ENCODE measurements around the gene RPL14. TPM values are rescaled to one million over a fixed set of nuclear protein-coding genes. Genes with fewer than 3 reads are reported as not detected.

The RPL14 gene
- polyA plus RNA-seq, 2 of the 4 experiments (the other 2 are of a cell fraction), result 488 to 682 TPM

DNA sequence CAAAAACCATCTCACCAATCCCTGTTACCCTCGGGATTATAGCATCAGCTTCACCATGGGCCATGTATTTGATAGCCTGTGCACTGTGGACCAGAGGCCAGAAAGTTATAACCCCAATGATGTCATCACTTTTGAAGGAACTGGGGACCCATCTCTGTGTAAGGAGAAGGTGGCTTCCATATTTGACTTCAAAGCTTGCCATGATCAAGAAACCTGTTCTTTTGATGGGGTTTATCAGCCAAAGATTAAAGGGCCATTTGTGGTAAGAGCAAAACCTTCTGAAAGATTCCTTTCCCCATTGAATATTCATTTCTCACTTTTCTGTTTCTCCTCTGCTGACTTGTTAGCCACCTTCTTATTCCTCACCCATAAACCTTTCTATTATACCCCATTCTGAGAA is 34.3 kb upstream of the RPL14 start:
- DNase-seq (ENCODE audit: low read depth in 1 of 2, low spot score in 1 of 2) (no peak), FAIRE-seq (no peak), ATAC-seq (no peak)
- H3K4me2 ChIP-seq, result no peak overlapping the region
- TF ChIP-seq RNF2 (IDR thresholded peaks at IDR 0.05; ENCODE audit: borderline replicate concordance, low read depth), result no peak
- TF ChIP-seq PHF8 (IDR thresholded peaks at IDR 0.05; ENCODE audit: borderline replicate concordance, low read depth), result no peak
- TF ChIP-seq ZFP36 (IDR thresholded peaks at IDR 0.05; ENCODE audit: borderline replicate concordance, partially characterized antibody), result no peak
- TF ChIP-seq HEYL (CRISPR knock-in tag; IDR thresholded peaks at IDR 0.05), result no peak
- TF ChIP-seq, protein P1, sequence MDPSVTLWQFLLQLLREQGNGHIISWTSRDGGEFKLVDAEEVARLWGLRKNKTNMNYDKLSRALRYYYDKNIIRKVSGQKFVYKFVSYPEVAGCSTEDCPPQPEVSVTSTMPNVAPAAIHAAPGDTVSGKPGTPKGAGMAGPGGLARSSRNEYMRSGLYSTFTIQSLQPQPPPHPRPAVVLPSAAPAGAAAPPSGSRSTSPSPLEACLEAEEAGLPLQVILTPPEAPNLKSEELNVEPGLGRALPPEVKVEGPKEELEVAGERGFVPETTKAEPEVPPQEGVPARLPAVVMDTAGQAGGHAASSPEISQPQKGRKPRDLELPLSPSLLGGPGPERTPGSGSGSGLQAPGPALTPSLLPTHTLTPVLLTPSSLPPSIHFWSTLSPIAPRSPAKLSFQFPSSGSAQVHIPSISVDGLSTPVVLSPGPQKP (IDR thresholded peaks at IDR 0.05; ENCODE audit: low read depth, low read length), result no peak
- no peak for TF ChIP-seq KDM5A (IDR thresholded peaks at IDR 0.05)
- TF ChIP-seq EP300 (IDR thresholded peaks at IDR 0.05), result no peak
- TF ChIP-seq FOSL2 (IDR thresholded peaks at IDR 0.05), result no peak
- no peak for TF ChIP-seq FOSL2 (CRISPR knock-in tag; IDR thresholded peaks at IDR 0.05)
- TF ChIP-seq JUNB (IDR thresholded peaks at IDR 0.05), result no peak
- TF ChIP-seq JUN (IDR thresholded peaks at IDR 0.05), result no peak
- no peak for TF ChIP-seq EHF (CRISPR knock-in tag; IDR thresholded peaks at IDR 0.05)
- H3K4me1 ChIP-seq, result no peaks in the 10 kb centered on the region
- ChIA-PET POLR2A (no interaction called here), CTCF (interaction anchor here (0.6 kb wide), 1 partner anchor 34 kb away, joined by 3 read pairs; no protein-coding TSS in a partner anchor)
- no peak overlapping the region for H3K27ac ChIP-seq
- WGBS (ENCODE audit: missing lambda C conversion rate), result 0% methylated on average over 1 of the region's 1 CpG
- H3K9me3 ChIP-seq, result no peaks in the 10 kb centered on the region
- no peak overlapping the region for H3K4me3 ChIP-seq

DNA sequence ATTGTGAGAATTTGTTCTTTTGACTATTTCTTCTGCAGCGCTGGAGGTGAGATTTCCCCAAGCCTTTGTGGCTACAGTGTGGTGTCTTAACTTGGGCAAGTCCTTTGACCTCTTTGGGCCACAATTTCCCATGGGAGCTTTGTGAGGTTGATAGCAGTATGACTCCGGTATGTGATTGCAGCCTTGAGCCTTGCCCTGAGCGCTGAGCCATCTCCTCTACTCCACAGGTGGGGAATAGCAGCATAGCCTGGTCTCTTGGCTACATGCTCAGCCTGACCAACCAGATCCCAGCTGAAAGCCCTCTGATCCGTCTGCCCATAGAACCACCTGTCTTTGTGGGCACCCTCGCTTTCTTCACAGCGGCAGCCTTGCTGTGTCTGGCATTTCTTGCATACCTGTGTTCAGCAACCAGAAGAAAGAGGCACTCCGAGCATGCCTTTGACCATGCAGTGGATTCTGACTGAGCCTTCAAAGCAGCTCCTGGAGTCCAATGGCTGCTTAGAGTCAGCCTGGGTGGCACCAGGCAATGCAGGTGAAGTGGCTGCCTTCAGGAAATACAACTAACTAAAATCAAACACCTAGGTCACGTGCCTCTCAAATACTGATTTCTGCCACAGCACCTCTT is 30.0 kb upstream of the RPL14 start:
- Histone ChIP-seq H3K4me1 (no peaks in the 10 kb centered on the region), H3K4me3 (no peak overlapping the region), H3K4me2 (no peak overlapping the region), H3K27ac (no peak overlapping the region), H3K9me3 (no peaks in the 10 kb centered on the region)
- FAIRE-seq (no peak), DNase-seq (ENCODE audit: low read depth in 1 of 2, low spot score in 1 of 2) (no peak), ATAC-seq (no peak)
- no peak for TF ChIP-seq RARB (CRISPR knock-in tag; IDR thresholded peaks at IDR 0.05)
- no peak for TF ChIP-seq CHD2 (IDR thresholded peaks at IDR 0.05; ENCODE audit: low read length, partially characterized antibody)
- TF ChIP-seq, protein P2, sequence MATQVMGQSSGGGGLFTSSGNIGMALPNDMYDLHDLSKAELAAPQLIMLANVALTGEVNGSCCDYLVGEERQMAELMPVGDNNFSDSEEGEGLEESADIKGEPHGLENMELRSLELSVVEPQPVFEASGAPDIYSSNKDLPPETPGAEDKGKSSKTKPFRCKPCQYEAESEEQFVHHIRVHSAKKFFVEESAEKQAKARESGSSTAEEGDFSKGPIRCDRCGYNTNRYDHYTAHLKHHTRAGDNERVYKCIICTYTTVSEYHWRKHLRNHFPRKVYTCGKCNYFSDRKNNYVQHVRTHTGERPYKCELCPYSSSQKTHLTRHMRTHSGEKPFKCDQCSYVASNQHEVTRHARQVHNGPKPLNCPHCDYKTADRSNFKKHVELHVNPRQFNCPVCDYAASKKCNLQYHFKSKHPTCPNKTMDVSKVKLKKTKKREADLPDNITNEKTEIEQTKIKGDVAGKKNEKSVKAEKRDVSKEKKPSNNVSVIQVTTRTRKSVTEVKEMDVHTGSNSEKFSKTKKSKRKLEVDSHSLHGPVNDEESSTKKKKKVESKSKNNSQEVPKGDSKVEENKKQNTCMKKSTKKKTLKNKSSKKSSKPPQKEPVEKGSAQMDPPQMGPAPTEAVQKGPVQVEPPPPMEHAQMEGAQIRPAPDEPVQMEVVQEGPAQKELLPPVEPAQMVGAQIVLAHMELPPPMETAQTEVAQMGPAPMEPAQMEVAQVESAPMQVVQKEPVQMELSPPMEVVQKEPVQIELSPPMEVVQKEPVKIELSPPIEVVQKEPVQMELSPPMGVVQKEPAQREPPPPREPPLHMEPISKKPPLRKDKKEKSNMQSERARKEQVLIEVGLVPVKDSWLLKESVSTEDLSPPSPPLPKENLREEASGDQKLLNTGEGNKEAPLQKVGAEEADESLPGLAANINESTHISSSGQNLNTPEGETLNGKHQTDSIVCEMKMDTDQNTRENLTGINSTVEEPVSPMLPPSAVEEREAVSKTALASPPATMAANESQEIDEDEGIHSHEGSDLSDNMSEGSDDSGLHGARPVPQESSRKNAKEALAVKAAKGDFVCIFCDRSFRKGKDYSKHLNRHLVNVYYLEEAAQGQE (IDR thresholded peaks at IDR 0.05), result no peak
- TF ChIP-seq, protein P3, sequence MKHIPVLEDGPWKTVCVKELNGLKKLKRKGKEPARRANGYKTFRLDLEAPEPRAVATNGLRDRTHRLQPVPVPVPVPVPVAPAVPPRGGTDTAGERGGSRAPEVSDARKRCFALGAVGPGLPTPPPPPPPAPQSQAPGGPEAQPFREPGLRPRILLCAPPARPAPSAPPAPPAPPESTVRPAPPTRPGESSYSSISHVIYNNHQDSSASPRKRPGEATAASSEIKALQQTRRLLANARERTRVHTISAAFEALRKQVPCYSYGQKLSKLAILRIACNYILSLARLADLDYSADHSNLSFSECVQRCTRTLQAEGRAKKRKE (CRISPR knock-in tag; IDR thresholded peaks at IDR 0.05; ENCODE audit: low read depth), result no peak
- TF ChIP-seq KDM5A (IDR thresholded peaks at IDR 0.05), result no peak
- TF ChIP-seq MAFK (IDR thresholded peaks at IDR 0.05; ENCODE audit: partially characterized antibody), result no peak
- TF ChIP-seq, protein P4, sequence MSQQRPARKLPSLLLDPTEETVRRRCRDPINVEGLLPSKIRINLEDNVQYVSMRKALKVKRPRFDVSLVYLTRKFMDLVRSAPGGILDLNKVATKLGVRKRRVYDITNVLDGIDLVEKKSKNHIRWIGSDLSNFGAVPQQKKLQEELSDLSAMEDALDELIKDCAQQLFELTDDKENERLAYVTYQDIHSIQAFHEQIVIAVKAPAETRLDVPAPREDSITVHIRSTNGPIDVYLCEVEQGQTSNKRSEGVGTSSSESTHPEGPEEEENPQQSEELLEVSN (IDR thresholded peaks at IDR 0.05; ENCODE audit: borderline replicate concordance, low read depth), result no peak
- TF ChIP-seq, protein P5, sequence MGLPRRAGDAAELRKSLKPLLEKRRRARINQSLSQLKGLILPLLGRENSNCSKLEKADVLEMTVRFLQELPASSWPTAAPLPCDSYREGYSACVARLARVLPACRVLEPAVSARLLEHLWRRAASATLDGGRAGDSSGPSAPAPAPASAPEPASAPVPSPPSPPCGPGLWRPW (IDR thresholded peaks at IDR 0.05), result no peak
- no peak for TF ChIP-seq CHD4 (IDR thresholded peaks at IDR 0.05; ENCODE audit: borderline replicate concordance)
- no peak for TF ChIP-seq PHF8 (IDR thresholded peaks at IDR 0.05; ENCODE audit: borderline replicate concordance, low read depth)
- no peak for TF ChIP-seq GATA3 (IDR thresholded peaks at IDR 0.05; ENCODE audit: borderline replicate concordance)
- TF ChIP-seq, protein P6, sequence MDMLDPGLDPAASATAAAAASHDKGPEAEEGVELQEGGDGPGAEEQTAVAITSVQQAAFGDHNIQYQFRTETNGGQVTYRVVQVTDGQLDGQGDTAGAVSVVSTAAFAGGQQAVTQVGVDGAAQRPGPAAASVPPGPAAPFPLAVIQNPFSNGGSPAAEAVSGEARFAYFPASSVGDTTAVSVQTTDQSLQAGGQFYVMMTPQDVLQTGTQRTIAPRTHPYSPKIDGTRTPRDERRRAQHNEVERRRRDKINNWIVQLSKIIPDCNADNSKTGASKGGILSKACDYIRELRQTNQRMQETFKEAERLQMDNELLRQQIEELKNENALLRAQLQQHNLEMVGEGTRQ (IDR thresholded peaks at IDR 0.05), result no peak
- no peak for TF ChIP-seq MAZ (IDR thresholded peaks at IDR 0.05; ENCODE audit: borderline replicate concordance, low read depth, low read length)
- no peak for TF ChIP-seq ZC3H11A (IDR thresholded peaks at IDR 0.05)
- no peak for TF ChIP-seq EHMT2 (IDR thresholded peaks at IDR 0.05; ENCODE audit: low read depth)
- no peak for TF ChIP-seq NFE2L2 (conservative IDR thresholded peaks at IDR 0.05; ENCODE audit: low read length)
- no peak for TF ChIP-seq KDM1A (IDR thresholded peaks at IDR 0.05; ENCODE audit: low read depth)
- TF ChIP-seq SREBF2 (IDR thresholded peaks at IDR 0.05), result no peak
- no peak for TF ChIP-seq BHLHE40 (IDR thresholded peaks at IDR 0.05; ENCODE audit: low read depth, low read length)
- TF ChIP-seq, protein P7, sequence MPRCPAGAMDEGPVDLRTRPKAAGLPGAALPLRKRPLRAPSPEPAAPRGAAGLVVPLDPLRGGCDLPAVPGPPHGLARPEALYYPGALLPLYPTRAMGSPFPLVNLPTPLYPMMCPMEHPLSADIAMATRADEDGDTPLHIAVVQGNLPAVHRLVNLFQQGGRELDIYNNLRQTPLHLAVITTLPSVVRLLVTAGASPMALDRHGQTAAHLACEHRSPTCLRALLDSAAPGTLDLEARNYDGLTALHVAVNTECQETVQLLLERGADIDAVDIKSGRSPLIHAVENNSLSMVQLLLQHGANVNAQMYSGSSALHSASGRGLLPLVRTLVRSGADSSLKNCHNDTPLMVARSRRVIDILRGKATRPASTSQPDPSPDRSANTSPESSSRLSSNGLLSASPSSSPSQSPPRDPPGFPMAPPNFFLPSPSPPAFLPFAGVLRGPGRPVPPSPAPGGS (IDR thresholded peaks at IDR 0.05), result no peak
- ChIA-PET POLR2A (no interaction called here), CTCF (no interaction called here)
- WGBS (ENCODE audit: missing lambda C conversion rate), result 68% methylated on average over 5 of the region's 8 CpGs
